ENCODE data around the gene PPM1H.
"Not testable (repeated sequence)": the region's sequence is repeated elsewhere in the genome, so short reads cannot be mapped to it uniquely, and the experiment has no call there.

The PPM1H gene

DNA sequence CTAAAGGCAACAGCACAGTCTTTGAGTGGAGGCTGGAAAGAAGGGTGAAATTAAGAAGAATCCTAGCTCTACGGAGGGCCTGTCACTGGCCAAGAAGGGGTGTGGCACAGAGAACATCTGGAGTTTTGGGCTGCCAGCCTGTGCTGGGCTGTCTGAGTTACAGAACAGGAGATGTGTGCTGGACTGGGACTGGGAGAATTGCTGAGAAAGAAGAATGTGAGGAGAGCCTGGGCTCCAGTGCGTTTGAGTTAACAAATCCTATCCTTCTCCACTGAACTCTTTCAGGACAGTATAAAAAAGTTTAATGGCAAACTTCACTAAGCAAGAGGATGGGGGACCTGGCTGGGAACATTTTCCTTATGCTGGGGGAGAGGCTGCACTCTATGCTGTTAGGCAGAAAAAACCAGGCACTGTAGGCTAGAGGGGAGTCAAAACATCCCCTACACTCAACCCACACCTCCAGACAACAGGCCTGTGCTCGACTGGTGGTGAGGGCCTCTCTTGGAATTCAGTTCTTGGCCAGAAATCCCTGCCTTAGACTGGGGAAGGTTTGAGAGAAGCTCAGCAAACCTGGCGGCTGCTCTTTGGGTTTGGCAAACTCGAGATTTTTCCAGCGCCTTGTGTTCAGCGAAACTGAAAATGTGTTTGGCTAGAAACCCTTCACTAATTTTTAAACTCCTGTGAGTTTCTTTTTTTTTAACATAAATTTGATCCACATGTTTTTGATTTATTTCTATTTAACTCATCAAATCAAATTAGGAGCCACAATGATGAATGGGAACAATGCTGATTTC lies 251.0 kb downstream of the PPM1H start:
- DNase-seq (ENCODE audit: low read depth): no peak

DNA sequence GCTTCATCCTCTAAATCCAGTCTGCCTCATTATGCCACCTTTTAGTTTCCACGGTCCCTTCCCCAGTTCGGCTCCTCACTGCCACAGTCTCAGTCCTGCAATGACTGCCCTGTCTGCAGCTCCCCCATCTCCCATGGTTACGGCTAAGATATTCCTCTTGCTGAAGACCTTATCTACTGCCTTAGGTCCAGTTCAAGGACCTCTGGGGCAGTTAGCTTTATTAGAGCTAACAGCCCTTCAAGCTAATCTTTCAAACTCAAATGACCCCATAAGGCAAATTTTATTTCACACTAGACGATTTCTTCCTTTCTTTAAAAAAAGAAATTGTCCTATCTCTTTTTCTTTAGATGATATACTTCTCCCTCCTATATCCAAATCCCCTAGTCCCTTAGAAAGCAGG lies 253.6 kb downstream of the PPM1H start:
- no peak for DNase-seq (ENCODE audit: low read depth)

DNA sequence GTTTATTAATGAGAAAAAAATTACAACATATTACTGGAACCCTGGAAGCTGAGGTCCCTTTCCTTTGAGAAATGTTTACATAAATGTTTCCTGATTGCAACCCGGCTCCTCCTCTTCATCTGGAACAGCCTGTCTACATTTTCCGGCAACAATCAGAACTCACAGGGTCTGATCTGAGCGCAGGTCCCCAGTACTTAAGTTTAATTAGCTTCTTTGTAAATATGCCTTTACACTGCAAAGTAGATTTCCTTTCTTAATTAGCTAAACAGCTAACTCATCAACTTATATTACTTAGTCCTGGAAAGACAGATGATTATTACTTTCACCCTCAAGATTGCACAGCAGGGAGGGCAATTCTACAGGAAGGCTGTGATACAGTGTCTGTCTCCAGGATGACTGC lies 255.3 kb downstream of the PPM1H start:
- no peak for DNase-seq (ENCODE audit: low read depth)

DNA sequence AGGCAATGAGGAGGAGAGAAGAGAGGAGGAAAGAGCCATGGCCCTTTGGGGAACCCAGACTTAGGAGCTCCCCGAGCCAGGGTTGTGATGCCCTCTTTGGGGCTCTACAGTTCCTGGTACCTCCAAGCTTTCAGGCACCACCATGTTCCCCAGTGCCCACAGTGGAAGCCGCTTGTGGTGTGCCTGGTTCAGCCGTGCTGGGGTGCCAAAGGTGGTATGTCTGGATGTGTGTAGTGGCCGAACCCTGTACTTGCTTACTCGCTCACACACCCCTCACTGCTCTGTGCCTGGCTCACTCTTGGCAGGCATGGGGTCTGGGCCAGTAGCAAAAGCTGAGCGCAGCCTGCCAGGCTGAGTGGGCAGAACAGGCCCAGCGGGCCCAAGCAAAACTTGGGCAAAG lies 257.6 kb downstream of the PPM1H start:
- DNase-seq (ENCODE audit: low read depth): no peak

DNA sequence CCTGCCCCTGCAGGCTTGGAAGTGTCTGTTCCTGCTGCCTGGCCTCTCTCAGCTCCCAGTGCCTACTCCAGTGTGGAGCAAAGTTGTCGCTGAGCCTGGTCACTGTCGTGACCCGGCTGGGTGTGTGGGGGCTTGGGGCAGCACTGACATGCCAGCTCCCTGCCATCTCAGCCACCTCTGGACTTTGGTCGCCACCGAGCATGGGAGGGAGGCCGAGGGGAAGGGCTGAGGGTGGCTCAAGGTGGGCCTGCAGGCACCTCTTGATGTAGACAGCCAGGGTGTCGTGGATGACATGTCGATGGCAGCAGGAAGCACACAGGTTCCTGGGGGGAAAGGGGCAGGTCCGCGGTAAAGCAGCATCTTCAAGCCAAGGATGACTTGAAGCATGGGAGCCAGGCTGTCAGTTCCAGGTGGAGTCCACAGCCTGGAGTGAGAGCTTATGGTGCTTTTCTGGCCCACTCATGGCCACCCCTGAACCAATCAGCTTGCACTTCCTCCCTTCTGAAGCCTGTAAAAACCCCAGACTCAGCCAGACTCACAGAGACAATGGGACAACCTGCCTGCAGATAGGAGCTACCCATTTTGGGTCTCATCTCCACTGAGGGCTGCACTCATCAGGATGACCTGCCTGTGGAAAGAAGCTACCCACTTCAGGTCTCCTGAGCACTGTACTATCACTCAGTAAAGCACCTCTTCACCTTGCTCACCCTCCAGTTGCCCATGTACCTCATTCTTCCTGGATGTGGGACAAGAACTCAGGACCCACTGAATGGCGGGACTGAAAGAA lies 258.2 kb downstream of the PPM1H start:
- DNase-seq (ENCODE audit: low read depth): no peak

DNA sequence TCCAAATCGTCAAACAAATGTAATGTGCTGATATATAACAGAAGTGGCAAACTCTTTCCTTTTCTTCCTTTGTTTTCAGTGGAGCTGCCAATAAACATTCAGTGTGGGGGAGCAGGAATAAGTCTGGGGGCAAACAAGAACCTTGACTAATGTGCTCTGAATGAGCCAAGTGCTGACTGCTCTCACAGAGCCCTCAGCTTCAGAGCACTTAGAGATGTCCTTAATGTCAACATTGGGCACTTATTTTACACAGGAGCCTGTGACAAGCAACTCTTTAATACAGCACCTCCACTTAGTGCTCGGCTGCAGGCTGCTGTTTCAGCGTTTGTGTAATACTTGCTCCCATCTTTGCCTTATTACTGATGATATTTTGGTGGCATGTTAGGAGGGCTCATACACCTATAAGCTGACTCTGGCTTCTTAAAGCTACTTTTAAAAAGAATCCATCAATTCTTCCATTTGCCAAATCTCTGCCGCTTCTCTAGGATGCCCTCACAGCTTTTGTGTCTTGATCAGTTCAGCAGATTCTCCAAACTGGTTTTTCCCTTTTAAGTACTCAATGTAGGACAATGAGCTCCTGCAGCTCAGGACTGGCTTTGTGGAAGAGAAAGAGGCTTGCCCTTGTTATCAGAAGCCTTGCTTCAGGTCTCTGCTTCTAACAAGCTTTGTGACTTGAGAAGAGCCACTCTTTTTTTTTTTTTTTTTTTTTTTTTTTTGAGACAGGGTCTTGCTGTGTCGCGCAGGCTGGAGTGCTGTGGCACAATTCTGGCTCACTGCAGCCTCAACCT lies 261.7 kb downstream of the PPM1H start:
- no peak for DNase-seq (ENCODE audit: low read depth)

DNA sequence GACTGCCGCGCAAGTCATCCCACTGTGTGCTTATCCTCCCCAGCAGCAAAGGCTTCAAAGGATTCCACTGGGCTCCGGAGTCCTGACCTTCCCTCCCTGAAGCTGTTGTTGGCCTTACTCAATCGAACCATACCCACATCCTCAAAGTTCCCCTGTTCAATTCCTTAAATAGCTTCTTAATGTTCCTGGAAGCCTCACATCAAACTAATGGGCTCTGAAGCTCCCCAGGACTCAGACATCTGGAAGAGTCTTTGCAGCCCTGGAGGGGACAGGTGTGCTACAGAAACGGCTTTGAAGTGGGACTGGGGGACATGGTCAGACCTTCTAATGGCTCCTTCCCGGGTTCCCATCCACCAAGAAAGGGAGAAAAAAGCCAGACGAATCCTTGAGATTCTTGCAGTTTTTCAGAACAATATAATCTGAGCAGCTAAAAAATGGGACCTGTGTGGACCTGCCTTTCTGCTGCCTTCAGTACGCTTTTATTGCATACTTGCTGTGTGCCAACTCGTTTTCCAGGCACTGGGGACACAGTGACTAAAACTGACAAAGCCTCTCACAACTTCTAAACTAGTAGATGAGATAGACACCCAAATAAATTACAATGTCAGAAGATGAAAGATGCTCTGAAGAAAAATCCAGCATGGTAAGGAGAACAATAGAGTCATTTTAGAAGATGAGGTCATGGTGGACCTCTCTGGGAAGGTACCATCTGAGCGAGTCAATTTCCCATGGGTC lies 263.8 kb downstream of the PPM1H start:
- no peak for DNase-seq (ENCODE audit: low read depth)

DNA sequence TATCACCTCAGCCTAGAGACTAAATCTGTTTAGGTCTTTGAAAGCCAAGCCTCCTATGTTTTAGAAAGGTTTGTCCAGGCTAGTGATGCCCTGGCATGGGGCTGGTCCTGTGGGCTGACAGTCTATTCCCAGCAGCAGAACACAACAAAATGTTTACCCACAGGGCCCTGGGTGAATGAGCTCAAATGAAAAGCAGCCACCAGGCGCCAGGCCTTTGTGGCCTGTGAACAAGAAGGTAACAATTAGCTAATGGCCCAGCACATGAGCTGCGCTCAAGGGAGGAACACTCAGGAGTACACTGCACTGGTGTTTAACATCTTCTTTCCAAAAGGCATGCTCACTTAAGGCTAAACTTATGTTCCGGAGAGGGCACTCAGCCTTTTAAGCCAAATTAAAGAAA lies 266.2 kb downstream of the PPM1H start:
- DNase-seq (ENCODE audit: low read depth): no peak

DNA sequence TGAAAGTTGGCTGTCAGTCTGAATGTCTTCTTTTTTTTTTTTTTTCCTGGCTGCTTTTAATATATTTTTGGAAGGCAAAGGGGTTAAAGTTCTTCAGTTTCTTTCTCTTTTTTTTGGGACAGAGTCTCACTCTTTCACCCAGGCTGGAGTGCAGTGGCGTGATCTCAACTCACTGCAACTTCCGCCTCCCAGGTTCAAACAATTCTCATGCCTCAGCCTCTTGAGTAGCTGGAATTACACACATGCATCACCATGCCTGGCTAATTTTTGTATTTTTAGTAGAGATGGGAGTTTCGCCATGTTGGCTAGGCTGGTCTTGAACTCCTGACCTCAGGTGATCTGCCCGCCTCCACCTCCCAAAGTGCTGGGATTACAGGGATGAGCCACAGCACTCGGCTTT lies 270.0 kb downstream of the PPM1H start:
- DNase-seq (ENCODE audit: low read depth): not testable (repeated sequence)

DNA sequence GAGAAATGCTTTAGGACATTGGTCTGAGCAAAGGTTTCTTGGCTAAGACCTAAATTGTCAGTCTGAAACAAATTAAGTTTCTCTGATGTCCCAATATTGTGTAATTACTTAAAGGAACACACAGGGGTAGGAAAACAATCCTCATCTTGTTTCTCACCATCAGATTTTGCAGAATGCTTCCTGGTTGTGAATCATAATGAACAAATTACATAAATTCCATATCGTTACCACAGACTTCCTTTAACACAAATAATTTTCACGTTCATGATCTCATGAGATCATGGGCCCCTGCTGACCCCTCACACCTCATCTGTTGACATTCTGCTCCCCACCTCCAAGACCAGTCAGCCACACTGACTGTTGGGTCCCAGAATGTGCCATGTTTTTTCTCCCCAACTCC lies 274.2 kb downstream of the PPM1H start:
- no peak for DNase-seq (ENCODE audit: low read depth)

DNA sequence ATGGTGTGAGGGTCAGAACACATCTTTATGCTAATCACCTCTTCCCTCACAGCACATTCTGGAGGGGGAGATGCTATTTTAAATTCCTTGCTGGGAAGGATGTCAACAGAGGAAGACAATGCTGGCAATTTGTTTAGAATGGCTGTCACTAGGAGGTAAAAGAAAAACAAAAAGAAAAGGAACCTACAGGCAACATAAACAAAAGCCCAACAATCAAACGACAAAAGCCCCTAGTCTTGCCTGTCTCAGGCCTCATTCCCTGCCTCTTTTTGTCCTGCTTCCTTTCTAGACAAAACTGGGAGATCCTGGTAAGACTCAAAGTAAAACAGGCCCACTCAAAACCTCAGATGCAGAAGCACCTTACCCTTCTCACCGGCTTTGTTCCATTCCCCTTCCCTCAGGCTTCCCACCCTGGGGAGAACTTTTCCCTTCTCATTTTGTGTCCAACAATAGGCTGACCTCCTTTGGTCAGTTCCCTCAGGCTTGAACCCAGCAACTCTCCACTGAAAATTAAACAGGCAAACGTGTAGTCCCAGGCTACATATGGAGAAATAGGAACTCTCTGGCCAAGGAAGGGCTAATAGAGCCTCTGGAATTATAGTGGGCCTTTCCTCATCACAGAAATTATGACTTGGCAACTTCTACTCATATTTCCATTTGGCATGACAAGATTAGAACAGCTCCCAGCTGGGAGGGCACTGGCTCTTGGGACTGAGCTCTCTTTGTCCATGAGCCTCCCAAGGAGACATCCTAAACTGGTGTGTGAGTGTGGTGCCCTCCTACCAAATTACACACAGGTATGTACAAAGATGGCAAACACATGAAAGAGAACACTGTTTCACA lies 275.3 kb downstream of the PPM1H start:
- DNase-seq (ENCODE audit: low read depth): no peak

DNA sequence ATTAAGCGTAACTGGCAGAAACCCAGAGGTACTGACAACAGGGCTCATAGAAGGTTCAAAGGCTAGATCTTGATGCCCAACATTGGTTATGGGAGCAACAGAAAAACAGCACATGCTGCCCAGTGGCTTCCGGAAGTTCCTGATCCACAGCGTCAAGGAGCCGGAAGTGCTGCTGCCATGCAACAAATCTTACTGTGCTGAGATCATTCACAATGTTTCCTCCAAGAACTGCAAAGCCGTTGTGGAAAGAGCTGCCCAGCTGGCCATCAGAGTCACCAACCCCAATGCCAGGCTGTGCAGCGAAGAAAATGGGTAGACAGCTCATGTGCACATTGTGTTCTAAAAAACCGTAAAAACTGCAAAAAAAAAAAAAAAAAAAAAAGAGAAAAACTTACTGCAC lies 276.0 kb downstream of the PPM1H start:
- no peak for DNase-seq (ENCODE audit: low read depth)

DNA sequence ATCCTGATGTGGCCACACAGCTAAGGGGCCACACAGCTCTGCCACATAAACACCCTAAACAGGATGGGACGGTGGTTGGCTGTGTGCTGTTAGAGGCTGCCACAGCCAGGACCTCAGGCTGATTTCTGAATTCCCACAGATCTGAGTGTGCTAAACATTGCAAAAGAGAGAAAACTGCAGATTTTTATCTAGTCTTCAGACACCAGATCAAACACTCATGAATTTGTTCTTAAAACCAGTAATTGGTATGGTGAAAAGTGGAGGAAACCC lies 277.7 kb downstream of the PPM1H start:
- no peak for DNase-seq (ENCODE audit: low read depth)

DNA sequence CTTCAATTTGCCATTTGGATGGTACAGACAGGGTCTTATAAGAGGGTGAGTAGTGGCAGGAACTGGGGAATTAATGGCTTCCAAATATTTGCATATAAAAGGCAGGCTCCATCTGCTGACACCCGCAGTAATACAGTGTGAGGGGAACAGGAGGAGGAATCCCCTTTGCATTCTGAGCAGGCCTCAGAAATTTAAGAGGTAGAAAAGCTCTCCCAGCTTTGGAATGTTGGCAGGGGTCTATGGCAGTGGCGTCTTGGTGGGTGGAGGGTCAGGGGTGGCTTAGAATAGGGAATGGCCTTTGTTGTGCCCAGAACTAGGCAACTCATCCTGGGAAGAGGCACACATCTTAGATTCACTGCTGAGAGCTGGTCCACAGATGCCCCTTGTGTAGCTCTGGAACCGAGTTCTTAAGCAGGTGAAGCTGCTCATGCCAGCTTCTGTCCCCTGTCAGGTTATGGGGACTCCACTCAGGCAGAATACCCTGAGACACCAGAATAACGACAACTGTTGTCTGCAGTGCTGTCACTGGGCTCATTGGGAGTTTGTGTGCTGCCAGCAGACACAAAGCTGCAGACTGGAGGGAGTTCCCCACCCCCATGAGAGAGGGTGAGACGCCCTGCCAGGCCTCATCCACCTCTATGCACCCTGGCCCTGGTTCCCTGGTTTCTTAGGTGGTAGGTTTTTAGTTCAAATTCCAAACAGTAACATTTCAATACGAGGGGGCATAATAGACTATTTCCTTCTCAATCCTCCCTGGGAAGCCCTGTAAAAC lies 278.2 kb downstream of the PPM1H start:
- no peak for DNase-seq (ENCODE audit: low read depth)

DNA sequence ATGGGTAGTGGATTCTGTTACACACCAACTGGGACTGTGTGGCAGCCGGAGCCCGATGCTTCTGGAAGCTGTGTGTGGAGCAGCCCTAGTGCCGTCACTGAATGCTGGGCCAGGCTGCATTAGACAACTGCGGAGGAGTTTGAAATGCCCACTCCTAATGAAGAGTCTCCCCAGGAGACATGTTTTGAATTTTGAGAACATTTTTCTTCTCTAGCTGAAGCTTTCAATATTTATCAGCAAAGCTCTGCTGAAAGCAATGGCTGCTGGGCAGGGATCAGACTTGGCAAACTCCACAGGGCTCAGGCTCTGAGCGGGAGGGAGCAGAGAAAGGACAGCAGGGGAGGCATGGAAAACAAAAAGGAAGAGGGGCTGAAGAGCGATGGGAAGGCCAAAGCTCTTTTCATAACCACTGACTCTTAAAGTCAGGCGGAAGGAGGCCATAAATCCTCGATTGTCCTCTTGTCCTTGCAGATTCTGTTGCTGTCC lies 279.2 kb downstream of the PPM1H start:
- DNase-seq (ENCODE audit: low read depth): no peak

DNA sequence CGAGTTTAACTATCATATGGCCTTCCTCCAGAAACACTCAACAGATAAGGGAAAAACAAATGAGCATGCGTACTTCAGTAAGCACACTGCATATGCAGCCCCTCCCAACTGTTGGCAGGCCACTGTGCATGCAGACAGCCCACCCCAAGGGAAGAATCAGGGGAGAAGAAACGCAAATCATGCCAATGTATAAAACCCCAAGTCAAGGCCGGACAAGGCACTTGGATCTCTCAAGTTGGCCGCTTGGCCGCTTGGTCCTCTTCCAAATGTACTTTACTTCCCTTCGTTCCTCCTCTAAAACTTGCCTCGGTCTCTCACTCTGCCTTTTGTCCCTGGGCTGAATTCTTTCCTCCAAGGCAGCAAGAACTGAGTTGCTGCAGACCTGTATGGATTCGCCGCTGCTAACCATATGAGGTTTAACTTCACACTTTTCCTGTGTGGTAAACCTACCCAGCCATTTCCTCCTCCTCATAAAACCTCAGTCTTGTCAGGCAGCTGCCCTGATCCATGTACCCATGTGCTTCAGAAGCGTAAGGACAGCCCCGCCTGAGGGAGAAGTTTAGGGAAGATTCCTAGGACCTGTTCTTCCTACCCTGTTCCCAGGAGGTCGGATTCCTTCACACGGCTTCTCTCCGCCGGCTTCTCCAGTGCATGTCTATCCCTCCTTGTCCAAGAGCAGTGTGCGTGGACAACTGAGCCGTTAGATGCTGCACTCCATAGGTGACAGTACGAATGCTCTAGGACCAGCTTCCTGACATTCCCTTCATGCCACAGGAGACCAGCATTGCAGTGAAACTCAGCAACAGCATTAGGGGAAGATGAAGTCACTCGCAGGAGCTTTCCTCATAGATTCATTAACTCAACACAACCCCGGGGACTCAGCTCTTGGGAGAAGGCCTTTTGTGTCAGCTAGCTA lies 280.4 kb downstream of the PPM1H start:
- no peak for DNase-seq (ENCODE audit: low read depth)

DNA sequence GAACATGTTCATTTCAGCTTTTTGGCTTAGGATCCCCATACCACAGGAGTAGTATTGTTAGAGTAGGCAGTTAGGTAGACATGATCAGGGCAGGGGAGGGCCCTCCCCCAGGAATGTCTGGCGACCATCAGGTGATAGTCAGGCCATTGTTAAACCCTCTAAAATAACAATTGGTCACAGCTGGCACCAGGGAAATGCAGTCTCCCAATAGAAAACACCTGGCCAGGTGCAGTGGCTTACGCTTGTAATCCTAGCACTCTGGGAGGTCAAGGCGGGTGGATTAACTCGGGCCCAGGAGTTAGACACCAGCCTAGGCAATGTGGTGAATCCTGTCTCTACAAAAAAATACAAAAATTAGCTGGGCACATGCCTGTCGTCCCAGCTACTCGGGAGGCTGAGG lies 281.2 kb downstream of the PPM1H start:
- no peak for DNase-seq (ENCODE audit: low read depth)

DNA sequence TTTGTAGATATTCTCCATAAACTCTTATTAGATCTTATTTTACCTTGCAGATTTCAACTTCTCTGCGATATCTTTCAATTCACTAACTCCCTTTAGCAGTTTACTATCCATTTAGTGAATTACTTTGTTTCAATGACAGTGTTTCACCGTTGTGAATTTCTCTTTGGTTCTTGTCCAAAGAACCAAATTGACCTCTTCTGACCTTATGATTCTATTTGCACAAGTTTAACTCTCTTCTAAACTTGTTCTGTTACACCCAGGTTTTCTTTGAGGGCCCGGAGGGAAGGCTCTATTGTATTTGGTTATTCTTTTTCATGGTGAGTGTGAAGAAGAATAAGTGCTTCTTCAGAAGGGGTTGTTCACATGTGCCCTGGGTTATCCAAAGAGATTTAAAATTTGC lies 281.6 kb downstream of the PPM1H start:
- DNase-seq (ENCODE audit: low read depth): no peak

DNA sequence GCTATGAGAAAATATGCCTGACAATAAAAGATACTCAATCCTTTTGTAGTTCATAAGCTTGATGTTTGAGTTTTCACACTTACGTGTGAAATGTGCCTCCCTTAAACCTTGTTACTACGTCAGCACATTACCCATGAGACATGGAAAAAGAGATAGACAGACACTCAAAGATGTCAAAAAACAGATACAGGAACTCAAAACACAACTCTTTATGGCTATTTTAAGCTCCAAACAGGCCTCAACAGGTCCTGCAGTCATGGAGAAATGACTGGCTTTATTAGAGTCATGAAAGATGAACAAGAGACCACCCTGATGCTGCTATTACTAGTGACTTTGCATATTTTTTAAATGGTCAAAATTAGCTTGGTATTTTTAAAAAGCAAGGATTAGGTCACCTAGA lies 283.8 kb downstream of the PPM1H start:
- no peak for DNase-seq (ENCODE audit: low read depth)

Data from stimulated activated CD8-positive, alpha-beta memory T cell treated with anti-CD3 and anti-CD28 coated beads, Interleukin-12 subunit alpha, Interleukin-12 subunit beta, amount 100 ng/mL, for 4 hours (primary cell).